ENCODE measurements around the gene DARS2. TPM values are rescaled to one million over a fixed set of nuclear protein-coding genes. Genes with fewer than 3 reads are reported as not detected.

DARS2 gene
- total RNA-seq, 2 experiments from 2014 or later = 45.6 to 74.8 TPM

GRCh38 chr1:173827611-173828010 is 3.1 kb downstream of the DARS2 start:
- H3K79me2 ChIP-seq (ENCODE audit: insufficient read depth, low read depth, low read length) = peaks cover 57% of the 10 kb centered on the region
- H3K36me3 ChIP-seq (ENCODE audit: insufficient read depth, low read length) = peaks cover 49% of the 10 kb centered on the region
- no peaks in the 10 kb centered on the region for H4K20me1 ChIP-seq (ENCODE audit: insufficient read depth, low read length)
- DNase-seq (ENCODE audit: low spot score) = no peak
- H3K4me1 ChIP-seq (ENCODE audit: insufficient read depth, low read length, poor library complexity, severe bottlenecking) = peaks cover 35% of the 10 kb centered on the region
- intact Hi-C loops (cut with micrococcal nuclease; ENCODE audit: unreplicated experiment) = loop anchor here (5.0 to 10.0 kb wide), 3 partner anchors 135 to 1083 kb away; no protein-coding TSS in a partner anchor
- no peaks in the 10 kb centered on the region for H3K9me3 ChIP-seq (ENCODE audit: low read length)
- peak overlapping the region; percentile 97 for H3K4me3 ChIP-seq (ENCODE audit: low read depth, low read length, poor library complexity, severe bottlenecking)
- H3K9me2 ChIP-seq (ENCODE audit: insufficient read depth, low read length) = no peaks in the 10 kb centered on the region
- no peak overlapping the region for H3K27ac ChIP-seq (ENCODE audit: low read depth, low read length, poor library complexity, severe bottlenecking)
- H3K4me2 ChIP-seq (ENCODE audit: low read length) = peak overlapping the region; percentile 63
- CTCF ChIA-PET (ENCODE audit: unreplicated experiment) = no interaction called here
- POLR2A ChIA-PET = interaction anchor here (0.7 to 2.1 kb wide), 5 partner anchors 10 to 1241 kb away, joined by 3 to 5 read pairs (median 4); partner anchors contain the start of genes GAS5 and ZBTB37
- H2AFZ ChIP-seq (ENCODE audit: low read length) = no peak overlapping the region
- TF ChIP-seq EZH2phosphoT487 (IDR thresholded peaks at IDR 0.05; ENCODE audit: borderline replicate concordance, low read depth, low read length) (no peak), CTCF (conservative IDR thresholded peaks at IDR 0.05; ENCODE audit: low read length) (no peak)
- BruUV-seq (replicated peaks) = no TSS peak

- Histone ChIP-seq H3K36me3 (ENCODE audit: insufficient read depth, low read length) (peaks cover 92% of the 10 kb centered on the region), H3K9me2 (ENCODE audit: insufficient read depth, low read length) (no peaks in the 10 kb centered on the region), H3K4me2 (ENCODE audit: low read length) (no peak overlapping the region), H3K4me1 (ENCODE audit: insufficient read depth, low read length, poor library complexity, severe bottlenecking) (peaks cover 10% of the 10 kb centered on the region), H2AFZ (ENCODE audit: low read length) (no peak overlapping the region), H3K27ac (ENCODE audit: low read depth, low read length, poor library complexity, severe bottlenecking) (no peak overlapping the region), H3K79me2 (ENCODE audit: insufficient read depth, low read depth, low read length) (peaks cover 17% of the 10 kb centered on the region; the same call in 1 of the 2 replicates), H3K9me3 (ENCODE audit: low read length) (no peaks in the 10 kb centered on the region), H3K4me3 (ENCODE audit: low read depth, low read length, poor library complexity, severe bottlenecking) (no peak overlapping the region), H4K20me1 (ENCODE audit: insufficient read depth, low read length) (no peaks in the 10 kb centered on the region)
- DNase-seq (ENCODE audit: low spot score) = no peak
- no TSS peak for BruUV-seq (replicated peaks)
- ChIA-PET POLR2A (interaction anchor here (1.0 to 1.4 kb wide), 2 partner anchors 9 to 37 kb away, joined by 3 to 4 read pairs; no protein-coding TSS in a partner anchor), CTCF (ENCODE audit: unreplicated experiment) (no interaction called here)
- intact Hi-C loops (cut with micrococcal nuclease; ENCODE audit: unreplicated experiment) = no loop called here
- TF ChIP-seq EZH2phosphoT487 (IDR thresholded peaks at IDR 0.05; ENCODE audit: borderline replicate concordance, low read depth, low read length) (no peak), CTCF (conservative IDR thresholded peaks at IDR 0.05; ENCODE audit: low read length) (no peak)
Measured at GRCh38 chr1:173832748-173833147, 8.3 kb downstream of the DARS2 start.

GRCh38 chr1:173852105-173852504 is 27.6 kb downstream of the DARS2 start:
- no peak for DNase-seq (ENCODE audit: low spot score)
- CTCF ChIA-PET (ENCODE audit: unreplicated experiment) = interaction anchor here (1.1 kb wide), 1 partner anchor 16 kb away, joined by 3 read pairs; the partner anchor contains the start of gene ZBTB37
- Histone ChIP-seq H4K20me1 (ENCODE audit: insufficient read depth, low read length) (no peaks in the 10 kb centered on the region), H3K9me3 (ENCODE audit: low read length) (no peaks in the 10 kb centered on the region), H3K4me3 (ENCODE audit: low read depth, low read length, poor library complexity, severe bottlenecking) (no peak overlapping the region), H3K4me2 (ENCODE audit: low read length) (no peak overlapping the region), H3K79me2 (ENCODE audit: insufficient read depth, low read depth, low read length) (no peaks in the 10 kb centered on the region), H3K27ac (ENCODE audit: low read depth, low read length, poor library complexity, severe bottlenecking) (no peak overlapping the region), H3K36me3 (ENCODE audit: insufficient read depth, low read length) (peaks cover 84% of the 10 kb centered on the region), H3K9me2 (ENCODE audit: insufficient read depth, low read length) (no peaks in the 10 kb centered on the region), H3K4me1 (ENCODE audit: insufficient read depth, low read length, poor library complexity, severe bottlenecking) (no peaks in the 10 kb centered on the region), H2AFZ (ENCODE audit: low read length) (no peak overlapping the region)
- TF ChIP-seq EZH2phosphoT487 (IDR thresholded peaks at IDR 0.05; ENCODE audit: borderline replicate concordance, low read depth, low read length) = no peak
- TF ChIP-seq CTCF (conservative IDR thresholded peaks at IDR 0.05; ENCODE audit: low read length) = no peak
- POLR2A ChIA-PET = interaction anchor here (0.6 to 1.7 kb wide), 7 partner anchors 9 to 370 kb away, joined by 3 to 6 read pairs (median 4); no protein-coding TSS in a partner anchor
- intact Hi-C loops (cut with micrococcal nuclease; ENCODE audit: unreplicated experiment) = no loop called here
- BruUV-seq (replicated peaks) = no TSS peak
